Adrenal gland (tissue), 5 donors: ENCODE results near the gene KNSTRN.

Experiments used
- POLR2A ChIP-seq, 2 donors: fragments of 450-650 bp; IDR thresholded peaks; one replicate each; pipeline ENCODE4 v1.6.1; 2017; ENCODE audit warnings: antibody characterized with exemption in 2 of 2, mild to moderate bottlenecking in 2 of 2, moderate library complexity in 1 of 2
- TF ChIP-seq, protein P1 (sequence below), 6 experiments: fragments of 450-650 bp in 4 of 6; fragments of 200-600 bp in 2 of 6; sonication (generic) in 1 of 6; IDR thresholded peaks; 1 replicate in 5 of 6; 2 replicates in 1 of 6; pipeline versions ENCODE4 v1.5.1 to v1.8.0; 2016 to 2021; ENCODE audit warnings: antibody characterized with exemption in 6 of 6, mild to moderate bottlenecking in 2 of 6, moderate library complexity in 1 of 6
- donor health status: DM: no; HTN: no; CAD: no.

DNA sequence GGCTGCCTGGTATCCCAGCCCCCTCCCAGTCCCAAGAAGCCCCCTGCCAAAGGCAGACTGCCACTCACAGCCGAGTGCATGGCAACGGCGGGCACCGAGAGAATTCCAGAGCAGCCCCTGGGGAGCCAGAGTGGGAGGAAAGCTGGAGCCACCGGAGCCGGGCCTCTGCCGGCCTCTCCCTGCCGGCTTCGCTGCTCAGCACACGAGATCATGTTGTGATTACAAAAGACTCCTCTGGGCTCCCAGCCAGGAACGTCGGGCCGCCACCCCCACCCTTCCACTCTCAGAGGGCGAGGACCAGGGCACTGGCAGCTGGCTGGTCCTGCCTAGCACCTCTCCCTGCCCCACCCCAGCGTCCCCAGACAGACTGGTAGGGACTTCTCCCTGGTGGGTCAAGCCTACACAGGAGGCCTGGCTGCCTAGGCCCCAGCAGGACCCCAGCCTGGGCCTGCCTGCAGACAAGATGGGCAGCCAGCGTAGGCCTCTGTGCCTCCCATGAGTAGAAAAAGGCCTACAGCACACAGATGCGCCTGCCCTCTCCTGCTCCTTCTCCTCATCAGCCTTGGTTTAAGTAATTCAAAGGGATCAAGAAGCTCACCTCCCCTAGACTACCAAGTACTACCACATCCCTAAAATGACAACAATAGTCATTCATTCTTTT is 41.7 kb upstream of the KNSTRN start, which contains the start of gene CCDC9B:
- TF ChIP-seq, protein P1, sequence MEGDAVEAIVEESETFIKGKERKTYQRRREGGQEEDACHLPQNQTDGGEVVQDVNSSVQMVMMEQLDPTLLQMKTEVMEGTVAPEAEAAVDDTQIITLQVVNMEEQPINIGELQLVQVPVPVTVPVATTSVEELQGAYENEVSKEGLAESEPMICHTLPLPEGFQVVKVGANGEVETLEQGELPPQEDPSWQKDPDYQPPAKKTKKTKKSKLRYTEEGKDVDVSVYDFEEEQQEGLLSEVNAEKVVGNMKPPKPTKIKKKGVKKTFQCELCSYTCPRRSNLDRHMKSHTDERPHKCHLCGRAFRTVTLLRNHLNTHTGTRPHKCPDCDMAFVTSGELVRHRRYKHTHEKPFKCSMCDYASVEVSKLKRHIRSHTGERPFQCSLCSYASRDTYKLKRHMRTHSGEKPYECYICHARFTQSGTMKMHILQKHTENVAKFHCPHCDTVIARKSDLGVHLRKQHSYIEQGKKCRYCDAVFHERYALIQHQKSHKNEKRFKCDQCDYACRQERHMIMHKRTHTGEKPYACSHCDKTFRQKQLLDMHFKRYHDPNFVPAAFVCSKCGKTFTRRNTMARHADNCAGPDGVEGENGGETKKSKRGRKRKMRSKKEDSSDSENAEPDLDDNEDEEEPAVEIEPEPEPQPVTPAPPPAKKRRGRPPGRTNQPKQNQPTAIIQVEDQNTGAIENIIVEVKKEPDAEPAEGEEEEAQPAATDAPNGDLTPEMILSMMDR (IDR thresholded peaks at IDR 0.05) = peak in 1 of 6 experiments; percentile 10
- TF ChIP-seq POLR2A (IDR thresholded peaks at IDR 0.05) = peak; percentile 47 to 91
